HG03064 (cell line): ENCODE measurements around the gene RAD51B.

Source experiments
- ATAC-seq: cut with Tn5 transposase; IDR thresholded peaks from one replicate; pipeline ENCODE4 v1.9.1; 2021; ENCODE audit warnings: low read depth; ENCODE audit not compliant: unreplicated experiment

The RAD51B gene

DNA sequence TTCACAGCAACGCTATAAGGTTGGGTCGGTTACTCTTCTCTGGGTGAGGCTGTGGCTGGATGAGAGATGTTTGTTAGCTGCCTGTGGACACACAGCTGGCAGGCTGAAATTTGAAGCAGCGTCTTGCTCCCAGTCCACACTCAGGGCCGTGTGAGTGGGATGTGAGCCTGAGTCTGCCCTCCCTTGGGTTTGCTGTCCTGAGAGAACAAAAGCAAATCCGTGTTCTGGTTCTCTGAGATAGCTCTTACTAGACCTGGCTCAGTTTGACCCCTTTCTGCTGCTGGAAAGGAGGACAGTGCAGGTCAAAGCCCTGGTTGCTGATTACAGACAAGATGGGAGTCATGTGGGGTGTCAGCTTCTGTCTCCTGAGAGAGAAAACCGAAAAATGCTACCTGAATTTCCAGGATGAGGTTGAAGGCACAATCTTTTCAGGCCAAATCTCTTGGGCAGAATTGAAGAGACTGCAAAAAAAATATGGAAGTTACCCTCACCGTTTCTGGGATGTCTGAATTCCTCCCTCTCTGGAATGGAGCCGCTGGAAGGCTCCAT lies 702.5 kb downstream of the RAD51B start:
- ATAC-seq, result no peak

- no peak for ATAC-seq
Measured at GRCh38 chr14:68522510-68523325, 703.1 kb downstream of the RAD51B start.

DNA sequence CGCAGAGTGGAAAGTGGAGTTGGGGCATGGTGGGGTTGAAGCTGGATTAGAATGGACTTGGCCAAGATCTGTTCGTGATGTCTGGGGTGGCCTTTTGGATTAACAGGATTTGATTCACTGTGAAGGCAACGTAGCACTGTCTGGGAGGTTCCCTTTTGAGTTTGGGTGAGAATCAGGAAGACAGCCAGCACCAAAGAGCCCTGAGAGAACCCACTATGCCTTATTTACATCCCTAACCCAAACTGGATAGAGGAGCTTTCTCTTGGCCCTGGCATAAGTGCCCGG lies 703.7 kb downstream of the RAD51B start:
- ATAC-seq, result no peak

GRCh38 chr14:68523989-68524725 lies 704.6 kb downstream of the RAD51B start:
- ATAC-seq, result no peak

DNA sequence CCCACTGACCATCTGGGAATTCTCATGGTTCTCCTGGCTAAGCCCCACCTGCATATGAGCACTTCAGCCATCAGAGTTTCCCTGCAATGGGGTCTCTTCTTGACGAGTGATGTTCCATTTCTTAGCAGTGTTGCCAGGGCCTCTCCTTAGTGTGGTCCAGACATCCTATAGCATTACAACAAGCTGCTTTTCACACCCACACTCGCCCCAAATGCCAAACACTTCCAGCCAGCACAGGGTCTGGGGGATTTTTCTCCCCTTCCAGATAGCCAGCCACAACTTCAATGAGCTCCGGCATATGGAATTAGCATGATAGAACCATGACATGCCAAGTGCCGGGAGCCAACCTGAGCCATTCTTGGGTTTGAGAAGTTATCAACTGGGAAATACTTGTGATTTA lies 705.9 kb downstream of the RAD51B start:
- no peak for ATAC-seq

GRCh38 chr14:68526512-68527091 lies 707.0 kb downstream of the RAD51B start:
- no peak for ATAC-seq

- ATAC-seq, result no peak
Measured at GRCh38 chr14:68527329-68527851, 707.8 kb downstream of the RAD51B start.

DNA sequence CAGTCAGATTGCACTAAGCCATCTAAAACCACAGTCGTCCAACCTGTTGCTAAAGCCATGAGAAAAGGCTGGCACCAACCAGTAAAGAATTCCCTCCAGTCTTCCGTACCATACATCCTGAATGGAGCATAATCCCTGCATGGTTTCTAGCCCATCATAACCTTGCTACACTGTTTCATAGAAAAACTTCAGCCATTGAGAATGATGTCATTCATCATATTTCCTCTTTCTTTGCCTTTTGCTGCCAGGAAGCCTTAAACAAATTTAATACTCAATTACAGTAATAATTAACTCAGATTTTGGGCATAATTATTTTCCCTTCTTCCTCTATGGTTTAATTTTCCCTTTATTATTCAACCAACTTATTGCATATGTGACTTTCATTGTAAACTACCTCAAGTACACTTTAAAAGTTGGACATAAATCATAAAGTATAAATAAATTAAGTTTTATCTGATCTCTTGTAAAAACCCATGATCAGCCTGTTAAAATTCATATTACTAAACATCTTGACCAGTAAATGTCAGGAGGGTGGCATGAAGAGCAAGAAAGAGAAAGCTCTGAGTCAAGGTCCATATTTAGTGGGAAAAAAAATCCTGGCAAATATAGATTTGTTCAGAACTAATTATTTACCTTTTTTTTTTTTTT lies 708.6 kb downstream of the RAD51B start:
- ATAC-seq, result no peak

- no peak for ATAC-seq
Measured at GRCh38 chr14:68530443-68530842, 710.9 kb downstream of the RAD51B start.

- ATAC-seq, result no peak
Measured at GRCh38 chr14:68532496-68532895, 712.9 kb downstream of the RAD51B start.

DNA sequence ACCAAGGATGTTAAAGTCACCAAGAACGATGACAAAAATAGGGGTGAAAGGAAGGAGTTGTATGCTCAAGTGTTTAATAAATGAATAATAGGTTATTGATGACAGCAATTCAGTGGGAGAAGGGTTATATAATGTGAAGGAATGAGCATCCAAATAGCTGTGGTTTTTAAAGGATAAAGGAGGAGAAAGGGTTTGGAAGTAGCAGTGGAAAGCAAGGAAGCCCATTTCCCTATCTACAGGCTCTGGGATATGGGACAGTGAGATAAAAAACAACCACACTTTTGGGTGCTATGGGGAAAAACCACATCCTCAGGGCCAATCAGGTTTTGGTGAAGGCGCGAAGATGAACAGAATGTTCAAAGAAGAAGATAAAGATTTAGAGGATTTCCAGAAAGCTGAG lies 714.7 kb downstream of the RAD51B start:
- ATAC-seq, result no peak

GRCh38 chr14:68535404-68536017 lies 715.9 kb downstream of the RAD51B start:
- ATAC-seq, result no peak

- ATAC-seq, result no peak
Measured at GRCh38 chr14:68536018-68536410, 716.4 kb downstream of the RAD51B start.

DNA sequence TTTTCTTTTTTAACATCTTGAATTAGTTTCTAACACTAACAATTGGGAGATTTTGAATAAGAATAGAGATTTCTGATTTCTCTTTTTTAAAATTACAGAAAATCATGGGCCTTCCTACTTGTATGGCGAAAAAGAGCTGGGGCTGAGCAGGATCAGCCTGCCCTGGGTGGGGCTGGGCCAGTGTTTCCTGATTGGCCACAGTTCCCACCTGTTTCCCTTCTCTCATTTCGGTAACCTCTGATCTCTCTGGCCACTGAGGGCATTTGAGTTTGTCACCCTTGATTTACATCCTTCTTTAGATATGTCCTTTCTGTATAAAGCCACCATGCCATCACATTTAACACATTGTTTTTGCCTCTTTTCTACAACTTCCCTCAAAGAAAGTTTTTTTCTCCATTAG lies 719.1 kb downstream of the RAD51B start:
- ATAC-seq, result no peak

GRCh38 chr14:68539241-68539737 lies 719.7 kb downstream of the RAD51B start:
- ATAC-seq, result no peak

- no peak for ATAC-seq
Measured at GRCh38 chr14:68539789-68540188, 720.2 kb downstream of the RAD51B start.

DNA sequence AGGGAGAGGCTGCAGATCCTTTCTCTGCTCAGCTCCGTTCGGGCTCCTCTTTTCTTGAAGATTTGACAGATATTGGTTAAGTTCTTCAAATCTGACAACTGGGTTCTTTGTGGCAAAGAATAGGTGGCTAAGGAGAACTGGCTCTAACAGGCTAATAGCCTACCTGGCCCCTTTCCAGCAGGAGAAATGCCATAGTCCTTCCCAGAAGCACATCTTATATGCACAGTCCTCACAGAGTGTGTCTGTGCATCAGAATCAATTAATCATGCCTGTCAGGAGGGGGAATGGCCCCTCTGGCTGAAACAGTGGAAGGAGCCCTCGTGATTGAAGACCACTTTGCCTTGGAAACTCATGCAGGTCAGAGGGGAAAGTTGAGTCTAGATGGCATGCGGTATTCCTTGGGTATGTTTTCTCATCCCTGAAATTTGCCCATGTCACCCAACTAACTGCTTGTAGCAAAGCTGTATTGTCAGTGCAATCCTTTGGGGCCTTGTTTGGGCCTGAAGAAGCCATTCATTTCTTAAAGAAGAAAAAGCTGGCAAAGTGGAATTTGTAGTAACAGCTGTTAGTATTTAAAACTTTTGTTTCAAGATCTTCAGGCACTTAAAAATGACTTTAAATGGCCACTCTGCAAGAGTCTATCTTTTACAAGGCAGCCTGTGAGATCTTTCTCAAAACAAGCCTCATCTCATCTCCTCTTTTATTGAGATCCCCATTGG lies 721.8 kb downstream of the RAD51B start:
- ATAC-seq, result no peak

DNA sequence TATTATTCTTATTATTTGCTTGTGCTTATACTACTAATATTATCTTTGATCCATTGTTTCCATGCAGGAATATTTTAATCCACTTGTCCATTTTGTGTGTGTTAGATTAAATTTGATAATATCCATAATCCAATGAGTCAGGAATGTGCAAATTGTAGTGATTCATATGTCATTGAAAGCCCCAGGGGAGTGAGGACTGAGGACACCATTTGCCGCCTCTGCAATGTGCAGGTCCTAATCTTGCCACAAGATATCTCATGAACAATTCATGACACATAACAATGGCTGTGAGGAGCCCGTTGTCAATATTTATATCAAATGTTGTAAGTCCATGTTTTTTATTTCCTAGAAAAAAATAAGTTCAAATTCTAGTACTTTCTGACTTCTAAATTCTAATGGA lies 722.8 kb downstream of the RAD51B start:
- ATAC-seq, result no peak

DNA sequence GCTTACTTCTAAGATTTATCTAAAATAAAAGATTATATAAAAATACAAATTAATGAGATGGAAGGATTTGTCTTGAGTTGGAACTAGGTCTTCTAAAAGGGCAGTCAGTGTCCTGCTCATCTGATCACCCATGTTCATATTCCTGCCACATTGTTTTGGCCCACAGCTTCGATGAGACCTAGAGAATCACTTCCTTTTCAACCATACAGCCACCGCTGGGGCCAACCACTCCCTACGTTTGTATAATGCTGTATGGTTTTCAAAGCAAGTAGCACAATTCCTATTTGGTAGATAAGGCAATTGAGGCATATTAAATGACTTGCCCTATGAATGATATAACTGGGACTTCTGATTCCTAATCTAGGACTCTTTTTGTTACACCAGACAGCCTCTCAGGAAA lies 723.9 kb downstream of the RAD51B start:
- ATAC-seq, result no peak
